Endothelial cell of umbilical vein (primary cell): Measurements from ENCODE around the gene ELOVL1. TPM values are rescaled to one million over a fixed set of nuclear protein-coding genes. Genes with fewer than 3 reads are reported as not detected.

ENCODE experiments used
- BruUV-seq: library from RNA; stranded (reverse); fragments of 400-500 nt; replicated peaks from 2 replicates; lab custom pipeline; 2021; lab: Mats Ljungman, UMichigan
- CTCF ChIA-PET: fragments of 300-600, 350-600 bp; sonication (Branson Sonifier 250); formaldehyde crosslinking; loops from one replicate; lab custom pipeline; 2021; ENCODE audit warnings: antibody characterized with exemption, inconsistent platforms; lab: Charles Lee
- POLR2A ChIA-PET: fragments of 300-600, 350-600 bp; sonication (Branson Sonifier 250); formaldehyde crosslinking; loops from one replicate; lab custom pipeline; 2021; ENCODE audit warnings: antibody characterized with exemption, inconsistent platforms; lab: Charles Lee
- DNase-seq: peaks from one replicate; pipeline ENCODE4 v3.0.0-alpha.2; 2011; ENCODE audit warnings: low read depth, low spot score
- FAIRE-seq: peaks from 2 replicates; lab custom pipeline; 2011; peaks lifted over from hg19 to GRCh38; lab: Jason Lieb, UNC
- H2AFZ ChIP-seq: 2 replicates; pipeline ENCODE4 v1.6.0; 2012; ENCODE audit warnings: low read depth, low read length, control low read depth, inconsistent platforms
- H3K27ac ChIP-seq: 2 replicates; pipeline ENCODE4 v1.5.1; 2011; ENCODE audit warnings: low read depth, mild to moderate bottlenecking, control low read depth, low read length, moderate library complexity; ENCODE audit not compliant: insufficient read depth
- H3K27me3 ChIP-seq, 2 experiments: 2 replicates each; pipeline versions ENCODE4 v1.6.0 to v1.6.1; 2011; ENCODE audit warnings: low read length in 2 of 2, mixed read lengths in 1 of 2; ENCODE audit not compliant: control insufficient read depth in 2 of 2, insufficient read depth in 2 of 2
- H3K36me3 ChIP-seq, 2 experiments: 2 replicates in 1 of 2; 3 replicates in 1 of 2; pipeline ENCODE4 v1.5.1; 2011; ENCODE audit warnings: low read length in 2 of 2, mild to moderate bottlenecking in 1 of 2, moderate library complexity in 1 of 2; ENCODE audit not compliant: control insufficient read depth in 2 of 2, insufficient read depth in 2 of 2; ENCODE audit errors: extremely low read depth in 1 of 2
- H3K4me1 ChIP-seq: 3 replicates; pipeline ENCODE4 v1.5.1; 2011; ENCODE audit warnings: mild to moderate bottlenecking, low read length; ENCODE audit not compliant: control insufficient read depth, insufficient read depth; ENCODE audit errors: extremely low read depth
- H3K4me2 ChIP-seq: 2 replicates; pipeline ENCODE4 v1.6.1; 2011; ENCODE audit warnings: low read length, control low read depth, mixed read lengths; ENCODE audit not compliant: insufficient read depth
- H3K4me3 ChIP-seq, 3 experiments: fragments of 200-600 bp in 1 of 3; sonication (generic), shearing (Covaris generic) in 1 of 3; replicated peaks in 1 of 3; 2 replicates each; pipeline ENCODE4 v1.5.1; 2011 to 2016; ENCODE audit warnings: control low read depth in 3 of 3, low read length in 3 of 3, mild to moderate bottlenecking in 2 of 3, inconsistent platforms in 1 of 3, low read depth in 1 of 3, moderate library complexity in 1 of 3; ENCODE audit not compliant: insufficient read depth in 1 of 3
- H3K79me2 ChIP-seq: 2 replicates; pipeline ENCODE4 v1.6.0; 2012; ENCODE audit warnings: low read length, inconsistent platforms; ENCODE audit not compliant: control insufficient read depth, insufficient read depth
- H3K9ac ChIP-seq: replicated peaks from 2 replicates; pipeline ENCODE3; 2011; ENCODE audit warnings: low read length, control low read depth; ENCODE audit not compliant: insufficient read depth; ENCODE audit errors: extremely low read depth
- H3K9me1 ChIP-seq: replicated peaks from 3 replicates; pipeline ENCODE4 v1.6.0; 2011; ENCODE audit warnings: mild to moderate bottlenecking, low read length; ENCODE audit not compliant: control insufficient read depth, insufficient read depth; ENCODE audit errors: extremely low read depth
- H3K9me3 ChIP-seq: replicated peaks from 2 replicates; pipeline ENCODE4 v1.5.1; 2012; ENCODE audit warnings: low read length, inconsistent platforms; ENCODE audit not compliant: control insufficient read depth, insufficient read depth
- H4K20me1 ChIP-seq: replicated peaks from 2 replicates; pipeline ENCODE3; 2011; ENCODE audit warnings: mild to moderate bottlenecking, low read length; ENCODE audit not compliant: control insufficient read depth, insufficient read depth; ENCODE audit errors: extremely low read depth
- EZH2 ChIP-seq: IDR thresholded peaks from 2 replicates; pipeline ENCODE4 v1.6.1; 2012; ENCODE audit warnings: borderline replicate concordance, low read depth, mild to moderate bottlenecking, moderate library complexity, low read length, inconsistent platforms; ENCODE audit not compliant: severe bottlenecking
- FOS ChIP-seq: IDR thresholded peaks from 2 replicates; pipeline ENCODE4 v1.6.1; 2011; ENCODE audit warnings: mild to moderate bottlenecking, low read length, moderate library complexity, borderline replicate concordance; ENCODE audit not compliant: insufficient read depth
- GATA2 ChIP-seq: IDR thresholded peaks from 2 replicates; pipeline ENCODE4 v1.7.0; 2011; ENCODE audit warnings: low read depth, mild to moderate bottlenecking, moderate library complexity, mixed read lengths, low read length; ENCODE audit not compliant: insufficient read length, insufficient read depth
- JUN ChIP-seq: IDR thresholded peaks from 2 replicates; pipeline ENCODE4 v1.6.1; 2011; ENCODE audit warnings: borderline replicate concordance, low read depth; ENCODE audit not compliant: insufficient read length, insufficient read depth
- MYC ChIP-seq: IDR thresholded peaks from one replicate; pipeline ENCODE4 v1.6.1; 2011; ENCODE audit warnings: mild to moderate bottlenecking, low read depth, low read length
- POLR2A ChIP-seq: IDR thresholded peaks from 2 replicates; pipeline ENCODE4 v1.6.1; 2012; ENCODE audit warnings: low read depth, mild to moderate bottlenecking, control low read depth, low read length
- POLR2AphosphoS5 ChIP-seq: IDR thresholded peaks from 2 replicates; pipeline ENCODE4 v1.6.1; 2012; ENCODE audit warnings: low read depth, mild to moderate bottlenecking, control low read depth, low read length, moderate library complexity; ENCODE audit not compliant: insufficient read depth
- dilution Hi-C: fragments of 300-500 bp; cut with MboI; formaldehyde crosslinking; loops from one replicate; pipeline ENCODE4 v1.15.0; 2019; ENCODE audit warnings: low sequenced_read_pairs; ENCODE audit not compliant: extremely low pct_ligation_motif_present
- intact Hi-C: fragments of 100-400 bp; cut with micrococcal nuclease; formaldehyde crosslinking; loops from one replicate; pipeline ENCODE4 v1.10.0; 2022
- polyA plus RNA-seq, 4 experiments: library from polyadenylated mRNA; depleted of rRNA in 3 of 4; stranded (reverse) in 3 of 4; unstranded in 1 of 4; fragments of >200 nt; gene quantifications; 2 replicates each; pipeline versions ENCODE4 v1.2.1 to v1.2.3, GENCODE V29; 2011 to 2012; ENCODE audit warnings: missing spikeins in 1 of 4
- total RNA-seq: library from RNA; stranded (reverse); gene quantifications from 2 replicates; pipeline ENCODE4 v1.2.3, GENCODE V29; 2021
- TF ChIP-seq, protein P1 (sequence below), 2 donors: IDR thresholded peaks; 1 replicate in 1 of 2; 2 replicates in 1 of 2; pipeline ENCODE4 v1.5.1; 2011; ENCODE audit warnings: low read length in 2 of 2, mild to moderate bottlenecking in 2 of 2, moderate library complexity in 2 of 2, control low read depth in 1 of 2, inconsistent platforms in 1 of 2, low read depth in 1 of 2; ENCODE audit not compliant: insufficient read depth in 1 of 2; ENCODE audit errors: extremely low read depth in 1 of 2
- TF ChIP-seq, protein P2 (sequence below): IDR thresholded peaks from 2 replicates; pipeline ENCODE4 v1.6.1; 2011; ENCODE audit not compliant: insufficient read depth, insufficient read length

Gene ELOVL1
- total and polyA plus RNA-seq, 2 donors (not counting 3 experiments of a cell fraction or from before 2014, with no cell fraction given): 134 to 303 TPM

- peaks cover 0 to 2% of the 10 kb centered on the region in 2 experiments for H3K36me3 ChIP-seq
- intact Hi-C loops: no loop called here
- peaks cover 18% of the 10 kb centered on the region for H3K4me1 ChIP-seq
- POLR2A ChIA-PET: no interaction called here
- dilution Hi-C loops: no loop called here
- no peak for TF ChIP-seq POLR2AphosphoS5
- no peak for TF ChIP-seq JUN
- TF ChIP-seq, protein P1, sequence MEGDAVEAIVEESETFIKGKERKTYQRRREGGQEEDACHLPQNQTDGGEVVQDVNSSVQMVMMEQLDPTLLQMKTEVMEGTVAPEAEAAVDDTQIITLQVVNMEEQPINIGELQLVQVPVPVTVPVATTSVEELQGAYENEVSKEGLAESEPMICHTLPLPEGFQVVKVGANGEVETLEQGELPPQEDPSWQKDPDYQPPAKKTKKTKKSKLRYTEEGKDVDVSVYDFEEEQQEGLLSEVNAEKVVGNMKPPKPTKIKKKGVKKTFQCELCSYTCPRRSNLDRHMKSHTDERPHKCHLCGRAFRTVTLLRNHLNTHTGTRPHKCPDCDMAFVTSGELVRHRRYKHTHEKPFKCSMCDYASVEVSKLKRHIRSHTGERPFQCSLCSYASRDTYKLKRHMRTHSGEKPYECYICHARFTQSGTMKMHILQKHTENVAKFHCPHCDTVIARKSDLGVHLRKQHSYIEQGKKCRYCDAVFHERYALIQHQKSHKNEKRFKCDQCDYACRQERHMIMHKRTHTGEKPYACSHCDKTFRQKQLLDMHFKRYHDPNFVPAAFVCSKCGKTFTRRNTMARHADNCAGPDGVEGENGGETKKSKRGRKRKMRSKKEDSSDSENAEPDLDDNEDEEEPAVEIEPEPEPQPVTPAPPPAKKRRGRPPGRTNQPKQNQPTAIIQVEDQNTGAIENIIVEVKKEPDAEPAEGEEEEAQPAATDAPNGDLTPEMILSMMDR (IDR thresholded peaks at IDR 0.05; ENCODE audit: extremely low read depth in 1 of 2, insufficient read depth in 1 of 2, low read depth in 1 of 2, low read length in 2 of 2): no peak
- no peak for TF ChIP-seq FOS
- TF ChIP-seq GATA2: no peak
- no peak for TF ChIP-seq EZH2
- no peak for TF ChIP-seq POLR2A
- no peak for TF ChIP-seq MYC
- TF ChIP-seq, protein P2, sequence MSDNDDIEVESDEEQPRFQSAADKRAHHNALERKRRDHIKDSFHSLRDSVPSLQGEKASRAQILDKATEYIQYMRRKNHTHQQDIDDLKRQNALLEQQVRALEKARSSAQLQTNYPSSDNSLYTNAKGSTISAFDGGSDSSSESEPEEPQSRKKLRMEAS: no peak
- no peak overlapping the region for H2AFZ ChIP-seq
- H4K20me1 ChIP-seq: no peaks in the 10 kb centered on the region
- H3K9me3 ChIP-seq: no peaks in the 10 kb centered on the region
- no peak overlapping the region for H3K9ac ChIP-seq
- no TSS peak for BruUV-seq
- H3K9me1 ChIP-seq: no peaks in the 10 kb centered on the region
- CTCF ChIA-PET: interaction anchor here (2.7 kb wide), 1 partner anchor 22 kb away, joined by 7 read pairs; no protein-coding TSS in a partner anchor
- FAIRE-seq (no peak), DNase-seq (no peak)
- no peak overlapping the region for H3K4me2 ChIP-seq
- peaks cover 31% of the 10 kb centered on the region for H3K79me2 ChIP-seq
- H3K27me3 ChIP-seq: no peaks in the 10 kb centered on the region
- no peak overlapping the region for H3K27ac ChIP-seq
- H3K4me3 ChIP-seq: no peak overlapping the region
Observed at GRCh38 chr1:43392702-43393101, 24.9 kb upstream of the ELOVL1 start.
